Stimulated activated effector memory CD8-positive, alpha-beta T cell treated with anti-CD3 and anti-CD28 coated beads, Interleukin-12 subunit alpha, Interleukin-12 subunit beta, amount 100 ng/mL, for 72 hours (primary cell): ENCODE data around the gene WTAP.
A peak's percentile ranks its signal among the peaks of the same experiment; 100 is the strongest.
"Not testable (repeated sequence)": the region's sequence is repeated elsewhere in the genome, so short reads cannot be mapped to it uniquely, and the experiment has no call there.

ENCODE experiments used
- ATAC-seq: fragments of 150-1000 bp; cut with Tn5 transposase; 2 replicates; pipeline ENCODE4 v1.10.0; 2021
- DNase-seq, 2 donors: peaks; one replicate each; pipeline ENCODE4 v3.0.0; 2021 to 2022; ENCODE audit warnings: low spot score in 2 of 2
- H3K27ac Mint-ChIP-seq: one replicate; pipeline ENCODE4 v1.8.0; 2022; ENCODE audit warnings: mild to moderate bottlenecking, mixed read lengths
- H3K36me3 Mint-ChIP-seq: one replicate; pipeline ENCODE4 v1.8.0; 2022; ENCODE audit warnings: mild to moderate bottlenecking, mixed read lengths
- H3K4me1 Mint-ChIP-seq: one replicate; pipeline ENCODE4 v1.8.0; 2022; ENCODE audit warnings: mixed read lengths
- H3K4me3 Mint-ChIP-seq: one replicate; pipeline ENCODE4 v1.8.0; 2022; ENCODE audit warnings: mild to moderate bottlenecking, mixed read lengths
- H3K9me3 Mint-ChIP-seq: one replicate; pipeline ENCODE4 v1.8.0; 2022; ENCODE audit warnings: mixed read lengths

Gene WTAP

DNA sequence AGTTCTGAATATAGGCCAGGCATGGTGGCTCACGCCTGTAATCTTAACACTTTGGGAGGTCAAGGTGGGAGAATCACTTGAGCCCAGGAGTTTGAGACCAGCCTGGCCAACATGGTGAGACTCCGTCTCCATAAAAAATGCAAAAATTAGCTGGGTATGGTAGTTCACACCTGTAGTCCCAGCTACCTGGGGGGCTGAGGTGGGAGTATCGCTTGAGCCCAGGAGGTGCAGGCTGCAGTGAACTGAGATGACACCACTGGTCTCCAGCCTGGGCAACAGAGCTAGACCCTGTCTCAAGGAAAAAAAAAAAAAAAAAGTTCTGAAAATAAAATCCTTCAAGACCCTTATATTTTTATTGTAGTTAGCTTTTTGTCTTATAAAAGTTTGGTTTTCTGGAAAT lies 11.7 kb upstream of the WTAP start:
- no peaks in the 10 kb centered on the region for H3K36me3 Mint-ChIP-seq
- DNase-seq (peak in 1 of 2 donors; percentile 32), ATAC-seq (no peak)
- no peak overlapping the region for H3K27ac Mint-ChIP-seq
- no peak overlapping the region for H3K4me3 Mint-ChIP-seq
- no peaks in the 10 kb centered on the region for H3K9me3 Mint-ChIP-seq
- no peaks in the 10 kb centered on the region for H3K4me1 Mint-ChIP-seq

DNA sequence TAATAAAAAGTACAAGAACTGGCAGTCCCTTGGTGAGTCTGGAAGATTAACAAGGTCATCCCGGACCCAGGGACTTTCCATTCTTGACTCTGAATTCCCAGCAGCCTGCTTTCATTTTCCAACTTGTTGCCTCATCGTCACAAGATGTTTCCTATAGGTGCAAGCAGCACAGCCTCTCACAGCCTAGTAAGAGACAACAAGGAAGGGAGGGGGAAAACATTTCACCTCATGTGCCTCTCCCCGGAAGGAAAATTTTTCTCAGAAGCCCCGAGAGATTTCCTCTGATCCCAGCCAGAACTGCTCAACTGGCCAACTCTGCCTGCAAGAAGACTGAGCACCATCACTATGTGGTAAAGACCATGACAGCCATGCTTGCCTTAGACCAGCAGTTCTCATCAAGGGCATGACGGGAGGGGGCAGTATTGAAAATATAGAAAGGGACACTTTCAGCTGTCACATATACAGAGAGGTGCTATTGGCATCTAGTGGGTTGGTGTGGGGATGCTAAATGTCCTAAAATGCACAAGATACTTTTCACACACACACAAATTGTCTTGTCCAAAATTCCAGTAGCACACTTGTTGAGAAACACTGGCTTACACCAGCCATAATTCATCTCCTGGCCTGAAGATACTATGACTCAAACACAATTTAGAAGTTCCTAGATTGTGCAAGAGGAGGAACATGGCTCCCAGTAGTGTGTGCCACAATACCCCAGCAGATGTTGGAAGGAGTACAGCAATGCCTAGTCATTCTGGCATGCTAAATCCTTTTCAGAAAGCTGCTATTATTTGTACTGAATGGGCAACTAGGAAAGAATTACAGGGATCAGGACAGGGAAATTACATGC lies 10.8 kb upstream of the WTAP start:
- Mint-ChIP-seq H3K4me1 (no peaks in the 10 kb centered on the region), H3K4me3 (no peak overlapping the region), H3K27ac (no peak overlapping the region), H3K9me3 (no peaks in the 10 kb centered on the region), H3K36me3 (no peaks in the 10 kb centered on the region)
- DNase-seq (peak in 1 of 2 donors; percentile 42), ATAC-seq (no peak)

DNA sequence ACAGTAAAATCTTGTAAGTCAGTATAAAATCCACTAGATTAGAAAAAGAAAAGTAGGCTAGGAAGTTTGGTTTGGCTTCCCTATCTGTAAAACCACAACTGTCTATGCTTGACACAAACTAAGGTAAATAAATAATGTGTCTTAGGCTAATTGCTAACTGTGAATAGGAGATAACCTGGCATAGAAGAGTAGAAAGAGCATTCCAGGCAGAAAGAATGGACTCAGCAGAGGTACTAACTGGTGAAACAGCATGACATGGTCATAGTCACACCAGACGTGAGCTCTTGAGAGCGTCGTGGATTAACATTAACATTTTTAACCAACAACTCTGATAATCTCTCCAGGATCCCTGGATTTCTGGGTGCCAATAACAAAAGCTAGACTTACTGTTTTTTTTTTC lies 8.7 kb upstream of the WTAP start:
- Mint-ChIP-seq H3K4me3 (no peak overlapping the region), H3K36me3 (peaks cover 8% of the 10 kb centered on the region), H3K27ac (no peak overlapping the region), H3K4me1 (peaks cover 6% of the 10 kb centered on the region), H3K9me3 (peaks cover 2% of the 10 kb centered on the region)
- DNase-seq: no peak
- ATAC-seq: no peak

DNA sequence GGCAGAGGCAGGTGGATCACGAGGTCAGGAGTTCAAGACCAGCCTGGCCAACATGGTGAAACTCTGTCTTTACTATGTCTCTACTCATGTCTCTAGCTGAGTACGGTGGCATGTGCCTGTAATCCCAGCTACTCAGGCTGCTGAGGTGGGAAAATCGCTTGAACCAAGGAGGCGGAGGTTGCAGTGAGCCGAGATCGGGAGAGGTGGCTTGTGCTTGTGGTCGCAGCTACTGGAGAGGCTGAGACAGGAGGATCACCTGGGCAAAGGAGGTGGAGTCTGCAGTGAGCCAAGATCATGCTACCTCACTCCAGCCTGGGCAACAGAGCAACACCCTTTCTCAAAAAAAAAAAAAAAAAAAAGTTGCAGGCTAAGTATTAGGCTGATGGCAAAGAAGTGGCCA lies 8.0 kb upstream of the WTAP start:
- H3K9me3 Mint-ChIP-seq: peaks cover 2% of the 10 kb centered on the region
- peaks cover 12% of the 10 kb centered on the region for H3K36me3 Mint-ChIP-seq
- H3K27ac Mint-ChIP-seq: no peak overlapping the region
- ATAC-seq: no peak
- peaks cover 6% of the 10 kb centered on the region for H3K4me1 Mint-ChIP-seq
- H3K4me3 Mint-ChIP-seq: no peak overlapping the region
- DNase-seq: peak in 1 of 2 donors; percentile 33

DNA sequence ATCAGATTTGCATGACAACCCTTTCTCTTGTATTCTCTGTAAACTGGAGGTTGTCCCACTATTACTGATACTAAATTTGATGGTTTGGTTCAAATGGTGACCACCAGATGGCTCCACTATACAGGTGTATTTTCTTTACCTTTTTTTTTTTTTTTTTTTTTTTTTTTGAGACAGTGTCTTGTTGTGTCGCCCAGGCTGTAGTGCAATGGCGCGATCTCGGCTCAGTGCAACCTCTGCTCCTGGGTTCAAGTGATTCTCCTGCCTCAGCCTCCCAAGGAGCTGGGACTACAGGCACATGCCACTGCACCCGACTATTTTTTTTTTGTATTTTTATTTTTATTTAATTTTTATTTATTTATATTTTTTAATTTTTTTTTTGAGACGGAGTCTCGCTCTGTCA lies 6.6 kb upstream of the WTAP start:
- no peak overlapping the region for H3K27ac Mint-ChIP-seq
- H3K4me1 Mint-ChIP-seq: peaks cover 7% of the 10 kb centered on the region
- H3K9me3 Mint-ChIP-seq: peaks cover 2% of the 10 kb centered on the region
- DNase-seq (no peak), ATAC-seq (peak; percentile 45)
- H3K36me3 Mint-ChIP-seq: peaks cover 20% of the 10 kb centered on the region
- no peak overlapping the region for H3K4me3 Mint-ChIP-seq

DNA sequence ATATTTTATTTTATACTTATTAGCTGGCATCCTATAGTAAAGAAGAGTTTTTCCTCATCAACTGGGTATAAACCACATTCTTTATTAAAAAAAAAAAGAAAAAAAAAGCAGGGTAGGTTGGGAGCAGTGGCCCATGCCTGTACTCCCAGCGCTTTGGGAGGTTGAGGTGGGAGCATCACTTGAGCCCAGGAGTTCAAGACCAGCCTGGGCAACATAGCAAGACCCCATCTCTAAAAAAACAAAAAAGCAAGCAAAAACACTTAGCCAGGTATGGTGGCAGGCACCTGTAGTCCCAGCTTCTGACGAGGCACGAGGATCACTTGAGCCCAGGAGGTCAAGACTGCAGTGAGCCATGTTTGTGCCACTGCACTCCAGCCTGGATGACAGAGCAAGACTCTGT lies 5.3 kb upstream of the WTAP start:
- H3K4me1 Mint-ChIP-seq: peaks cover 16% of the 10 kb centered on the region
- not testable (repeated sequence) for H3K9me3 Mint-ChIP-seq, H3K27ac Mint-ChIP-seq, H3K4me3 Mint-ChIP-seq, DNase-seq, ATAC-seq
- peaks cover 30% of the 10 kb centered on the region for H3K36me3 Mint-ChIP-seq

DNA sequence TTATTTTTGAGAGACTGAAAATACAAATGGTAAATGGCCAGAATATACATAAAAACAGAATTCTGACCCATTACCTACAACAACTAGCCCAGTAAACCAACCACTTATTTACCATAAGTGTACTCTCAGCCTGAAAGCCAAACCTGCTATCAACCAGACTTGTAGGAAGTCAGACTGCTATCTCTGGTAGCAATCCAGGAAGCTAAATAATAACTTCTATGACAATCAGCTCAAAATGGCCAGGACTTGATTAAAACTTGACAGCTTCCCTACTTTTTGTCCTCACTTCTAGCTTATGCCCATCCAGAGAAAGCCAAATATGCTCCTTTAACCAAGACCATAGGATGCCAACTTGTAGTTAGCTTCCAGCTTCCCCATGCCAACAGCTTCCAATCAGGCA lies 4.7 kb upstream of the WTAP start:
- Mint-ChIP-seq H3K4me1 (peaks cover 16% of the 10 kb centered on the region), H3K27ac (no peak overlapping the region), H3K9me3 (peaks cover 2% of the 10 kb centered on the region), H3K36me3 (peaks cover 34% of the 10 kb centered on the region), H3K4me3 (no peak overlapping the region)
- no peak for ATAC-seq
- no peak for DNase-seq

DNA sequence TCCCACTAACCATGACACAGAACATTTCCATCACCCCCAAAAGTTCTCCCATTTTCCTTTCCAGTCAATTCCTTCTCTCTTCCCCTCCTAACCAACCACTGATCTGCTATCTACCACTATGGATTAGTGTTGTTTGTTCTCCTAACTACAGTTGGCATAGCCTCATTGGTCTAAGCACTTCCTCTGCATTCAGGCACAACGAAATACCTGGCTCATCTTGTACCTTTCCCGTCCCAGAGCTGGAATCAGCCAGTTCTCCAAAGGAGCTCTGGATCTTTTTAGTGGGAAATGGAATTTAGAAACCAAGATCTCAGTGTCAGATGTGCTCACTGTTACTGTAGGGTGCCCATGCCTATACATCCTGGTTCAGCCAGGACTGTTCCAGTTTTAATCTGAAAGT lies 4.0 kb upstream of the WTAP start:
- DNase-seq (no peak), ATAC-seq (no peak)
- Mint-ChIP-seq H3K4me3 (no peak overlapping the region), H3K9me3 (peaks cover 2% of the 10 kb centered on the region), H3K4me1 (peaks cover 16% of the 10 kb centered on the region), H3K27ac (no peak overlapping the region), H3K36me3 (peaks cover 40% of the 10 kb centered on the region)

DNA sequence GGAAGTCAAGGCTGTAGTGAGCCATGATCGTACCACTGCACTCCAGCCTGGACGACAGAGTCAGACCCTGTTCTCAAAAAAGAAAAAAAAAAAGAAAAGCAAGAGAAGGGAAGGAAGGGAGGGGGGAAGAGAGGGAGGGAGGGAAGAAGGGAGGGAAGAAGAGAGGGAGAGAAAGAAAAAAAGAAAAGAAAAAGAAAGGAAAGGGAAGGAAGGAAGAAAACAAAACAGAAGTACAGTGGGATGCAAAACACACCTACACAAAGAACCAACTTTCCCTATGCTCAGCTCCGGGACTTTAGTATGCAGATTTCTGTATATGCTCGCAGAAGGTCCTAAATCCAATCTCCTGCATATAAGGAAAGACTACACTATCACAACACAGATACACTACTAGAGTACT lies 2.5 kb upstream of the WTAP start:
- peaks cover 55% of the 10 kb centered on the region for H3K36me3 Mint-ChIP-seq
- H3K9me3 Mint-ChIP-seq: peaks cover 2% of the 10 kb centered on the region
- H3K4me3 Mint-ChIP-seq: peak overlapping the region; percentile 20
- no peak overlapping the region for H3K27ac Mint-ChIP-seq
- ATAC-seq (no peak), DNase-seq (no peak)
- H3K4me1 Mint-ChIP-seq: peaks cover 25% of the 10 kb centered on the region

DNA sequence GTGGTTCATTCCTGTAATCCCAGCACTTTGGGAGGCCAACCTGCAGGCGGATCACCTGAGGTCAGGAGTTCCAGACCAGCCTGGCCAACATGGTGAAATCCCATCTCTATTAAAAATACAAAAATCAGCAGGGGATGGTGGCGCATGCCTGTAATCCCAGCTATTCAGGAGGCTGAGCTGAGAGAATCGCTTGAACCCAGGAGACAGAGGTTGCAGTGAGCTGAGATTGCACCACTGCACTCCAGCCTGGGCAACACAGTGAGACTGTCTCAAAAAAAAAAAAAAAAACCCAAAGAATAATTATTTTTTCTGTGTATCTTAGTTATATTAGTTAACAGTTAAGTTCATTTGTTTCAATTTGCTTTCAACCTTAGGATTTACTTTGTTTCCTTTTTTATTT lies 2.1 kb upstream of the WTAP start:
- not testable (repeated sequence) for H3K27ac Mint-ChIP-seq

DNA sequence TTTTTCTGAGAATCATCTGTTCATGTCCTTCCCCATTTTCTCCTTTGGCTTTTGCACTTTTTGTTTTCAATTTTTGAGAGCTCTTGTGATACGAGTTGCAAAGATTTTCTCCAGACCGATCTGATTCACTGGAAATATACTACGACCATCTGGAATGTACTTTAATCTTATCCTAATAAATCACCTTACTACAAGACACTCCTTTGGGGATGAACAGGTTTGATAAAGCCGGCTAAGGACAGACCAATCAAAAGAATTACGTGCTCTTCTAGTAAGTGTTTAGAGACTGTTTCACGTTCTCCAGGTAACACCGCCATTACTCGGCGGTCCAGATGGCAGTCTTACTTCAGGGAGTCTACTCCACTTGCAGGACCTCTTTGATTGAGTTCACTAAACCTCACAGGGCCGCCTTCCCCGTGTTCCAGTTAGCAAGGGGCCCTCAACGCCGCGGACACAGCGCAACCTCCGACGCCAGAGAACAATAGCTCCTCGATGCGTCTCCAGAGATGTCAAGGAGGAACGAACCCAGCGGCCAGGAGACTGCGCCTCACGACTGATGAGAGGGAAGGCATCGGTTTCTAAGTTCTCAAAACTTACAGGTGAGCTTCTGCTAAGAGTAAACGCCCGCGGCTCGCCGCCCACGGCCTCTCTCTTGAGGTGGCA lies 920 bp upstream of the WTAP start:
- DNase-seq: no peak
- peak; percentile 42 for ATAC-seq
- Mint-ChIP-seq H3K4me1 (peaks cover 29% of the 10 kb centered on the region), H3K9me3 (peaks cover 2% of the 10 kb centered on the region), H3K36me3 (peaks cover 71% of the 10 kb centered on the region), H3K4me3 (peak overlapping the region; percentile 93), H3K27ac (peak overlapping the region; percentile 98)

More for the DNA sequence above, 2.1 kb upstream of the WTAP start:
- H3K4me1 Mint-ChIP-seq: peaks cover 25% of the 10 kb centered on the region
- peak overlapping the region; percentile 20 for H3K4me3 Mint-ChIP-seq
- DNase-seq, H3K9me3 Mint-ChIP-seq, ATAC-seq: not testable (repeated sequence)
- H3K36me3 Mint-ChIP-seq: peaks cover 59% of the 10 kb centered on the region

DNA sequence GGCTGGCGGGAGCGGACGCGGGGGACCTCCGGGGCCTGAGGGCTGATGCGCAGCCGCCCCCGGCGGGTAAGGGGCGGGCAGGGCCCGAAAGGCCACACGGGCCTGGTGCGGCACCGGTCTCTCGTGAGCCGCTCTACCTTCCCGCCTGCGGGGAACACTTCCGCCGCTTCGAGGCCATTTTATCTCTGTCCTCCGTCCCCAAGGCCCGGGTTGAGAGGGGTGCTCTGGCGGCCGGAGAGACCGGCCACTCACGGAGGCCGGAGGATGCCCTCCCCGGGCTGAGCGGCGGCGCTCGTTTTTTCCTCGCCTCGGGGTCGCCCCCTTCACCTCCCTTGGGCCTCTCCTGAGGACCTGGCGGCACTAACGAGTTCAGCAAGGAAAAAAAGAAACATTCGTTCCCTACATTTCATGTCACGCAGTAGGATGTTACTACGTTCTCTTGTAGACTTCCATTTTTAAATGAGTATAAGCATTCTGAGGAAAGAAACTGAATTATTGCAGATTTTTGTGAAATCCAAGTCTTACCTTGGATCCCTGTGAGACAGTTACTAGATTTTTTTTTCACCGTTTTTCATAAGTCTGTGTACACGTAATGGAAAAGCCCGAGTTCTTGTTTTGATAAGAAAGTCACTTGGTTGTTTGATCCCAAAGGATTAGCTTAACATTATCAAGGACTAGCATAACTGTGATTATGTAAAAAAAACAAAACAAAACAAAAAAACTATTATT lies 575 bp downstream of the WTAP start:
- peaks cover 2% of the 10 kb centered on the region for H3K9me3 Mint-ChIP-seq
- H3K4me1 Mint-ChIP-seq: peaks cover 37% of the 10 kb centered on the region
- peak overlapping the region; percentile 93 for H3K4me3 Mint-ChIP-seq
- ATAC-seq (peak; percentile 55), DNase-seq (no peak)
- H3K36me3 Mint-ChIP-seq: peaks cover 74% of the 10 kb centered on the region
- peak overlapping the region; percentile 98 for H3K27ac Mint-ChIP-seq

DNA sequence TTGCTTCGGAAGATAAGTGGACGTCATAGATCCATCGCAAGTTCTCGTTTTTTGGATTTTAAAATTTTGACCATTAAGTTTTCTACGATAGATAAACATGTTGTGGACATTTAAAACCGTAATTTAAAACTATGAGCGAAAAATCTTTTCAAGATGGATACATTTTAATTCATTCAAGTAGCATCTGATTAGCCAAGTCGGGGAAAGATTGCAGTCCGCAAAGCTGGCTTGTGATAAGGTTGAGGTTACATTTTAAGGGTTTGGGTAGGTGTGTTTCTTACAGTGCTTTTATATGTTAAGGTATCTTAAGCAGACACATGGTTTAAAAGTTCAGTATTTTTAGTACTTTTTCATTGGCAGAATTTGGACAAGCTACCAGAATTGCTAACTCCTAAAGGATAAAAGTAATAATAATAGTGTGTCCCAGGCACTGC lies 1.2 kb downstream of the WTAP start:
- Mint-ChIP-seq H3K4me1 (peaks cover 38% of the 10 kb centered on the region), H3K9me3 (no peaks in the 10 kb centered on the region), H3K4me3 (peak overlapping the region; percentile 93), H3K27ac (peak overlapping the region; percentile 98), H3K36me3 (peaks cover 79% of the 10 kb centered on the region)
- DNase-seq: no peak
- no peak for ATAC-seq

DNA sequence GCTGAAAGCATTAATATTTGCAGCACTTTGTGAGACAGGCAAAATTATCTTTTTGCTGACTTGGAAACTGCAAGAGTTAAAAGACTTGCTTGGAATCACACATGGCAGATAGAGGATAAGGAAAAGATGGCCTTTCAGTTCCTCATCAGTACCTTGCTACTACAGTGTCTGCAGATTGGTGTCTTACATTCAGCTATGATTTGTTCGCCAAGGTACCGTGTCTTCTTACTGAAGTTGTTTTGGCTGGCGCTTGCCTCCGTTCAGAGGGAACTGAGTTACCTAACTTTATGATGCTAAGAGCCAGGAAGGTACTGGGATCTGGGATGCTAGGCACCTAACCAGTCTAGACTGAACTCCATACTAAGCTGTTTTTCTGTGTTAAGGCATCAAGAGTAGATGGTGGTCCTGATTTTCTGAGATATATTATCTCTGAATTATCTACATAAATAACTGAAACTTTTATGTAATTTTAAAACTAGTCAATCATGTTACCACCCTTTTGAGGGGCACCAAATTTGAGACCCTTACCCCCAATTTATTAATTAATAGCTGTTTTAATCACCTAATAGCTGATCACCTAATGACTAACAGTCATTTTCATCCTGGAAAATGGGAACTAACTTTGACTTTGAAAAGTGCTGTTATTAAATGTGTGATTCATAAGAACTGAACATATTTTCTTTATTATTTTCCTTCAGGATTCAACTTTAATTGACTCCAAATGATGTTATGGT lies 2.5 kb downstream of the WTAP start:
- H3K36me3 Mint-ChIP-seq: peaks cover 82% of the 10 kb centered on the region
- H3K4me1 Mint-ChIP-seq: peaks cover 40% of the 10 kb centered on the region
- H3K4me3 Mint-ChIP-seq: peak overlapping the region; percentile 93
- H3K27ac Mint-ChIP-seq: peak overlapping the region; percentile 98
- H3K9me3 Mint-ChIP-seq: no peaks in the 10 kb centered on the region
- DNase-seq: no peak
- ATAC-seq: no peak

DNA sequence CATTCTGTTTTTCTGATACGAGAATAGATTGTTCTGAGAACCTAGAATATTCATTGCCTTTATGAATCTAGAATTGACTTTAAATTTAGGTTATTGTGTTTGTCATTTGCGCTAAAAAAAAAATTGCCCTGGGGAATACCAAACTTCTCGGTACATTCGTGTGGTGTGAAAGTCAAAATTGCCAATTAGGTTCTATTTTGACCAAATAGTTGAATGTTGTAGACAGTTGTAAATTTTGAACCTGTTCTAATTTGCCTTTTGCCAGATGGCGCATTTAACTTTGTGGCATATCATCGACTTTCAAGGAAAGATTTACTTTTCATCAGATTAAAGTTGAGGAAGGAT lies 3.0 kb downstream of the WTAP start:
- Mint-ChIP-seq H3K36me3 (peaks cover 83% of the 10 kb centered on the region), H3K27ac (no peak overlapping the region), H3K9me3 (no peaks in the 10 kb centered on the region), H3K4me1 (peaks cover 40% of the 10 kb centered on the region), H3K4me3 (peak overlapping the region; percentile 93)
- DNase-seq: no peak
- ATAC-seq: no peak
